Measurements from ENCODE around the gene EXOC3L4.

DNA sequence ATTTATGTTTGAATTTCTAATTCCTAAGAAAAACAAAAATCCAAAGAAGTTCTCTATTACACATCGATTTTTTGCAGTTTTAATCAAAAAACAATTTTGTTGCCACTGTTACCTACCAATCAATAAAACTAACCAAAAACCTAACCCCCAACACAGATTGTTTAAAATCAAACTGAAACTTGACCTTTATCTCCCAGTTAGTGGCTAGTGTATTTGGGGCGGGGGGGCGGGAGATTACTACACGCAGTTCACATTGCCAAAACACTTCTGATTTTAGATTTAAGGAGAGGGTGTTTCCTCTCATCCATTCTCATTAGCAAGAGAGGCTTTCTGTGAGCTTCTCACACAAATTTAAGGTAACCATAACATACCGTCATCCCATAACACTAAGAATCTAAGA lies 43.6 kb upstream of the EXOC3L4 start:
- TF ChIP-seq TAF1 (IDR thresholded peaks at IDR 0.05; ENCODE audit: low read depth, low read length) (no peak), POLR2AphosphoS5 (IDR thresholded peaks at IDR 0.05; ENCODE audit: low read depth, low read length) (no peak)
